PC-9 (cell line): ENCODE measurements around the gene POU6F2. TPM values are rescaled to one million over a fixed set of nuclear protein-coding genes. Genes with fewer than 3 reads are reported as not detected.

ENCODE experiments used
- BruUV-seq: library from RNA; stranded (reverse); fragments of 400-500 nt; replicated peaks from 2 replicates; lab custom pipeline; 2021; lab: Mats Ljungman, UMichigan
- CTCF ChIA-PET: fragments of 300-600 bp; sonication (Branson Sonifier 250); formaldehyde crosslinking; loops from one replicate; lab custom pipeline; 2022; ENCODE audit warnings: antibody characterized with exemption; lab: Charles Lee
- POLR2A ChIA-PET: fragments of 300-600 bp; sonication (Branson Sonifier 250); formaldehyde crosslinking; loops from one replicate; lab custom pipeline; 2022; ENCODE audit warnings: antibody characterized with exemption; ENCODE audit not compliant: unreplicated experiment; lab: Charles Lee
- DNase-seq, 2 experiments: peaks; one replicate each; pipeline versions ENCODE4 v3.0.0 to v3.0.0-alpha.2; 2015 to 2022; ENCODE audit warnings: mixed read lengths in 1 of 2
- H2AFZ ChIP-seq: fragments of 200-600 bp; sonication (generic); 2 replicates; pipeline ENCODE4 v1.8.1; 2017; ENCODE audit warnings: antibody characterized with exemption
- H3F3A ChIP-seq: fragments of 200-600 bp; sonication (generic); 2 replicates; pipeline ENCODE4 v1.8.1; 2017; ENCODE audit warnings: antibody characterized with exemption, mild to moderate bottlenecking, low read depth; ENCODE audit not compliant: insufficient read depth
- H3K27ac ChIP-seq: fragments of 200-600 bp; sonication (generic); 2 replicates; pipeline ENCODE4 v1.6.1; 2016; ENCODE audit warnings: mixed run types
- H3K27me3 ChIP-seq: fragments of 200-600 bp; sonication (generic); 2 replicates; pipeline ENCODE4 v1.6.1; 2016; ENCODE audit warnings: low read depth, mixed run types; ENCODE audit not compliant: insufficient read depth
- H3K36me3 ChIP-seq: fragments of 200-600 bp; sonication (generic); 2 replicates; pipeline ENCODE4 v1.6.1; 2016; ENCODE audit warnings: low read depth, mixed run types
- H3K4me1 ChIP-seq: fragments of 200-600 bp; sonication (generic); replicated peaks from 2 replicates; pipeline ENCODE4 v1.6.1; 2016; ENCODE audit warnings: mixed run types; ENCODE audit not compliant: insufficient read depth
- H3K4me2 ChIP-seq: fragments of 200-600 bp; sonication (generic); 2 replicates; pipeline ENCODE4 v1.6.1; 2017; ENCODE audit warnings: mixed run types
- H3K4me3 ChIP-seq: fragments of 200-600 bp; sonication (generic); 2 replicates; pipeline ENCODE4 v1.6.1; 2016; ENCODE audit warnings: mixed run types
- H3K79me2 ChIP-seq: fragments of 200-600 bp; sonication (generic); 2 replicates; pipeline ENCODE4 v1.6.1; 2017; ENCODE audit warnings: low read depth, mixed run types
- H3K9me2 ChIP-seq: fragments of 200-600 bp; sonication (generic); 2 replicates; pipeline ENCODE4 v1.8.1; 2017; ENCODE audit warnings: mild to moderate bottlenecking; ENCODE audit not compliant: insufficient read depth
- H3K9me3 ChIP-seq: fragments of 200-600 bp; sonication (generic); 2 replicates; pipeline ENCODE4 v1.8.1; 2016; ENCODE audit warnings: low read depth; ENCODE audit not compliant: insufficient read depth
- H4K20me1 ChIP-seq: fragments of 200-600 bp; sonication (generic); 2 replicates; pipeline ENCODE4 v1.8.1; 2017; ENCODE audit not compliant: insufficient read depth
- EZH2 ChIP-seq: fragments of 200-600 bp; sonication (generic); IDR thresholded peaks from 2 replicates; pipeline ENCODE4 v1.8.0; 2017; ENCODE audit warnings: antibody characterized with exemption, low read depth
- intact Hi-C: fragments of 100-400 bp; cut with micrococcal nuclease; formaldehyde crosslinking; loops from one replicate; pipeline ENCODE4 v1.10.0; 2022; ENCODE audit not compliant: unreplicated experiment
- total RNA-seq: library from RNA; stranded (reverse); gene quantifications from 2 replicates; pipeline ENCODE4 v1.2.3, GENCODE V29; 2021
- TF ChIP-seq, protein P1 (sequence below): fragments of 200-600 bp; sonication (generic); conservative IDR thresholded peaks from 2 replicates; pipeline ENCODE4 v1.6.1; 2017; ENCODE audit warnings: mixed run types, antibody characterized with exemption, mild to moderate bottlenecking, moderate library complexity

Gene POU6F2
- total RNA-seq, 1 experiment from 2014 or later, result not detected

DNA sequence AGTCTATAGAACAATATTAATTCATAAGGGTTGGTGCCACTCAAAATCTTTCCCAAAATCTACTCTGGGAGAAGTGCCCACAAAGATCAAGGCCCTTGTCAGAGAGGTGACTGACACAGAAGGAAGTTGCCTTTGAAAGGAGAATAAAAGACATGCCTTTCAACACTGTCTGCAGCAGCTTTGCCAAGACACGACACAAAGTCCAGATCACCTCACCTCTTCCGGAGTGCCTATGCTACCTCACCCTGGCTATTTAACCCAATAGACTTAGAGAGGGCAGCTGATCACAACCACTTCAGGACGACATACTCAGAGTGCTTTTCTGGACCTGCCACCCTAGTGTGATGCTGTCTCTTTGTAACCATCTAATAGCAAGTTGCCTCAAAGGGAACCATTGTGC lies 539.5 kb downstream of the POU6F2 start:
- CTCF ChIA-PET, result no interaction called here
- BruUV-seq, result no TSS peak
- no peak overlapping the region for H3K4me2 ChIP-seq

More for the DNA sequence above, 539.5 kb downstream of the POU6F2 start:
- Histone ChIP-seq H4K20me1 (no peaks in the 10 kb centered on the region), H2AFZ (no peak overlapping the region), H3F3A (no peaks in the 10 kb centered on the region), H3K9me2 (no peaks in the 10 kb centered on the region), H3K36me3 (no peaks in the 10 kb centered on the region), H3K27ac (no peak overlapping the region), H3K79me2 (no peaks in the 10 kb centered on the region), H3K27me3 (no peaks in the 10 kb centered on the region), H3K9me3 (no peaks in the 10 kb centered on the region), H3K4me3 (no peak overlapping the region), H3K4me1 (no peaks in the 10 kb centered on the region)
- POLR2A ChIA-PET, result no interaction called here
- no peak for DNase-seq
- no peak for TF ChIP-seq EZH2
- TF ChIP-seq, protein P1, sequence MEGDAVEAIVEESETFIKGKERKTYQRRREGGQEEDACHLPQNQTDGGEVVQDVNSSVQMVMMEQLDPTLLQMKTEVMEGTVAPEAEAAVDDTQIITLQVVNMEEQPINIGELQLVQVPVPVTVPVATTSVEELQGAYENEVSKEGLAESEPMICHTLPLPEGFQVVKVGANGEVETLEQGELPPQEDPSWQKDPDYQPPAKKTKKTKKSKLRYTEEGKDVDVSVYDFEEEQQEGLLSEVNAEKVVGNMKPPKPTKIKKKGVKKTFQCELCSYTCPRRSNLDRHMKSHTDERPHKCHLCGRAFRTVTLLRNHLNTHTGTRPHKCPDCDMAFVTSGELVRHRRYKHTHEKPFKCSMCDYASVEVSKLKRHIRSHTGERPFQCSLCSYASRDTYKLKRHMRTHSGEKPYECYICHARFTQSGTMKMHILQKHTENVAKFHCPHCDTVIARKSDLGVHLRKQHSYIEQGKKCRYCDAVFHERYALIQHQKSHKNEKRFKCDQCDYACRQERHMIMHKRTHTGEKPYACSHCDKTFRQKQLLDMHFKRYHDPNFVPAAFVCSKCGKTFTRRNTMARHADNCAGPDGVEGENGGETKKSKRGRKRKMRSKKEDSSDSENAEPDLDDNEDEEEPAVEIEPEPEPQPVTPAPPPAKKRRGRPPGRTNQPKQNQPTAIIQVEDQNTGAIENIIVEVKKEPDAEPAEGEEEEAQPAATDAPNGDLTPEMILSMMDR, result no peak
- intact Hi-C loops, result no loop called here

Other genes with a start within 250 kb of the POU6F2 start
- gene VPS41, start 68.7 kb upstream of the POU6F2 start, total RNA-seq, result 83.0 and 92.3 TPM in 2 replicates